SU-DHL-6 (cell line): ENCODE data around the gene MATN1.
A peak's percentile ranks its signal among the peaks of the same experiment; 100 is the strongest.

Experiments
- H2AFZ ChIP-seq: fragments of 200-600 bp; sonication (generic); 2 replicates; pipeline ENCODE4 v1.6.1; 2014; ENCODE audit warnings: low read depth, mild to moderate bottlenecking, moderate library complexity, mixed read lengths, antibody characterized with exemption, low read length; ENCODE audit not compliant: severe bottlenecking
- H3F3A ChIP-seq: fragments of 200-600 bp; shearing (Covaris generic); 2 replicates; pipeline ENCODE4 v1.6.0; 2016; ENCODE audit warnings: antibody characterized with exemption, mild to moderate bottlenecking; ENCODE audit not compliant: insufficient read depth
- H3K27ac ChIP-seq: fragments of 200-600 bp; sonication (generic); 2 replicates; pipeline ENCODE4 v1.5.1; 2016; ENCODE audit warnings: low read depth, mild to moderate bottlenecking, low read length, moderate library complexity, mixed read lengths
- H3K27me3 ChIP-seq: fragments of 200-600 bp; sonication (generic), shearing (Covaris generic); 2 replicates; pipeline ENCODE4 v1.6.0; 2014; ENCODE audit warnings: mild to moderate bottlenecking, low read length
- H3K36me3 ChIP-seq: fragments of 200-600 bp; sonication (generic); 2 replicates; pipeline ENCODE4 v1.6.1; 2014; ENCODE audit warnings: mild to moderate bottlenecking, low read length, mixed read lengths
- H3K4me2 ChIP-seq: fragments of 300-600, 200-600 bp; shearing (Covaris generic), sonication (generic); 2 replicates; pipeline ENCODE4 v1.6.0; 2014; ENCODE audit warnings: low read length, low read depth, mild to moderate bottlenecking; ENCODE audit not compliant: poor library complexity, severe bottlenecking
- H3K4me3 ChIP-seq: fragments of 200-600 bp; sonication (generic); 2 replicates; pipeline ENCODE4 v1.5.1; 2014; ENCODE audit warnings: antibody characterized with exemption, low read length, mild to moderate bottlenecking, mixed read lengths; ENCODE audit not compliant: insufficient read depth, poor library complexity, severe bottlenecking
- H3K79me2 ChIP-seq: fragments of 200-600 bp; sonication (generic); 2 replicates; pipeline ENCODE4 v1.6.1; 2014; ENCODE audit warnings: mild to moderate bottlenecking, low read length, moderate library complexity; ENCODE audit not compliant: insufficient read depth
- H3K9ac ChIP-seq: fragments of 200-600 bp; sonication (generic); 2 replicates; pipeline ENCODE4 v1.7.0; 2014; ENCODE audit warnings: mild to moderate bottlenecking, low read length
- H3K9me2 ChIP-seq: fragments of 200-600 bp; sonication (generic); replicated peaks from 2 replicates; pipeline ENCODE4 v1.6.1; 2014; ENCODE audit warnings: low read length; ENCODE audit not compliant: insufficient read depth
- H3K9me3 ChIP-seq: fragments of 200-600 bp; sonication (generic); 2 replicates; pipeline ENCODE4 v1.6.1; 2014; ENCODE audit warnings: low read length, mixed read lengths; ENCODE audit not compliant: insufficient read depth
- H4K20me1 ChIP-seq: fragments of 200-600 bp; sonication (generic); 2 replicates; pipeline ENCODE4 v1.6.1; 2014; ENCODE audit warnings: low read depth, mild to moderate bottlenecking, antibody characterized with exemption, low read length, moderate library complexity, mixed read lengths
- EZH2phosphoT487 ChIP-seq: fragments of 200-600 bp; sonication (generic), shearing (Covaris generic); conservative IDR thresholded peaks from 2 replicates; pipeline ENCODE4 v1.6.1; 2018; ENCODE audit warnings: mild to moderate bottlenecking, antibody characterized with exemption, low read length, moderate library complexity, mixed read lengths
- TF ChIP-seq, protein P1 (sequence below): fragments of 200-600 bp; sonication (generic); IDR thresholded peaks from one replicate; pipeline ENCODE4 v1.5.1; 2017; ENCODE audit warnings: antibody characterized with exemption, mild to moderate bottlenecking, low read length, moderate library complexity; ENCODE audit not compliant: insufficient read depth, poor library complexity, severe bottlenecking

Gene MATN1

DNA sequence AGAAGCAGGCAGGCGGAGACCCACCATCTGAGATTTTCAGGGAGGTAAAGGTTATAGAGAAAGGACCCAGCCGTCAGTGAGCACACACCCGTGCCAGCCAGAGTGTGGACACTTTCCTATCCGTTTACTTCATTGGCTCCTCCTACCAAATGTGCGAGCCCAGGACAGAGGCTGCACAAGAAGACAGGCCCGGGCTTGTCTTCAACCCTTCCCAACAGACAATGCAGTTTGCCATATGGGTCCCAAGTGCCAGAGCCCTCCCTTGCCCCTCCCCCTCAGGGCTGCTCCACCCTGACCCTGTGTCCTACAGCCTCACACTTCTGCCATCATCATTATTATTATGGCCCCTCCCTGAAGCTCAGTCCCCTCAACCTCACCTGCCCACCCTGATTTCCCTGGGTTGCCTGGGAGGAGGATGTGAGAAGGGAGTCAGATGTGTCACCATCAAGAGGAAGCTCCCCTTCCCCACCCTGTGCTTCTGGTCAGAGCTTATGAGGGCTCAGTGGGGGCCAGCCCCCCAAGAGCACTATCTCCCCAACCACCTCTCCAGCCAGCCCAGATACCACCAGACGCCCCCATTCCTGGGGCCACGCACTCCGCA lies 24.8 kb upstream of the MATN1 start:
- H3K9me3 ChIP-seq: no peaks in the 10 kb centered on the region
- no peaks in the 10 kb centered on the region for H3K27me3 ChIP-seq
- no peaks in the 10 kb centered on the region for H3K9me2 ChIP-seq
- H3K4me3 ChIP-seq: no peak overlapping the region
- H3K79me2 ChIP-seq: peaks cover 93% of the 10 kb centered on the region
- H4K20me1 ChIP-seq: peaks cover 8% of the 10 kb centered on the region
- H3K9ac ChIP-seq: peak overlapping the region; percentile 58
- no peak overlapping the region for H2AFZ ChIP-seq
- H3F3A ChIP-seq: peaks cover 73% of the 10 kb centered on the region
- TF ChIP-seq EZH2phosphoT487: no peak
- TF ChIP-seq, protein P1, sequence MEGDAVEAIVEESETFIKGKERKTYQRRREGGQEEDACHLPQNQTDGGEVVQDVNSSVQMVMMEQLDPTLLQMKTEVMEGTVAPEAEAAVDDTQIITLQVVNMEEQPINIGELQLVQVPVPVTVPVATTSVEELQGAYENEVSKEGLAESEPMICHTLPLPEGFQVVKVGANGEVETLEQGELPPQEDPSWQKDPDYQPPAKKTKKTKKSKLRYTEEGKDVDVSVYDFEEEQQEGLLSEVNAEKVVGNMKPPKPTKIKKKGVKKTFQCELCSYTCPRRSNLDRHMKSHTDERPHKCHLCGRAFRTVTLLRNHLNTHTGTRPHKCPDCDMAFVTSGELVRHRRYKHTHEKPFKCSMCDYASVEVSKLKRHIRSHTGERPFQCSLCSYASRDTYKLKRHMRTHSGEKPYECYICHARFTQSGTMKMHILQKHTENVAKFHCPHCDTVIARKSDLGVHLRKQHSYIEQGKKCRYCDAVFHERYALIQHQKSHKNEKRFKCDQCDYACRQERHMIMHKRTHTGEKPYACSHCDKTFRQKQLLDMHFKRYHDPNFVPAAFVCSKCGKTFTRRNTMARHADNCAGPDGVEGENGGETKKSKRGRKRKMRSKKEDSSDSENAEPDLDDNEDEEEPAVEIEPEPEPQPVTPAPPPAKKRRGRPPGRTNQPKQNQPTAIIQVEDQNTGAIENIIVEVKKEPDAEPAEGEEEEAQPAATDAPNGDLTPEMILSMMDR: no peak
- peak overlapping the region; percentile 90 for H3K27ac ChIP-seq
- H3K4me2 ChIP-seq: peak overlapping the region; percentile 68
- peaks cover 4% of the 10 kb centered on the region; the same call in 1 of the 2 replicates for H3K36me3 ChIP-seq

- Histone ChIP-seq H3K79me2 (peaks cover 93% of the 10 kb centered on the region), H3K27me3 (no peaks in the 10 kb centered on the region), H4K20me1 (peaks cover 17% of the 10 kb centered on the region), H3K27ac (peak overlapping the region; percentile 90), H3K9me3 (no peaks in the 10 kb centered on the region), H3K4me2 (peak overlapping the region; percentile 68), H3K9me2 (no peaks in the 10 kb centered on the region), H3K9ac (peak overlapping the region; percentile 58), H3K36me3 (peaks cover 4% of the 10 kb centered on the region; the same call in 1 of the 2 replicates), H3F3A (peaks cover 65% of the 10 kb centered on the region), H3K4me3 (no peak overlapping the region), H2AFZ (no peak overlapping the region)
- TF ChIP-seq, protein P1: no peak
- no peak for TF ChIP-seq EZH2phosphoT487
Measured at GRCh38 chr1:30747033-30748008, 23.9 kb upstream of the MATN1 start.

- Histone ChIP-seq H3K27ac (peak overlapping the region; percentile 90), H3K9me2 (no peaks in the 10 kb centered on the region), H4K20me1 (peaks cover 26% of the 10 kb centered on the region), H2AFZ (no peak overlapping the region), H3K4me3 (no peak overlapping the region), H3K4me2 (peak overlapping the region; percentile 68), H3K79me2 (peaks cover 93% of the 10 kb centered on the region), H3K27me3 (no peaks in the 10 kb centered on the region), H3F3A (peaks cover 58% of the 10 kb centered on the region), H3K9ac (peak overlapping the region; percentile 58), H3K36me3 (peaks cover 7% of the 10 kb centered on the region; the same call in 1 of the 2 replicates), H3K9me3 (no peaks in the 10 kb centered on the region)
- no peak for TF ChIP-seq EZH2phosphoT487
- TF ChIP-seq, protein P1: no peak
Measured at GRCh38 chr1:30746212-30747032, 23.0 kb upstream of the MATN1 start.
